Retinal pigment epithelial cell (primary cell): ENCODE measurements around the gene NT5C2.

Experiments used
- DNase-seq: peaks from one replicate; pipeline ENCODE4 v3.0.0-alpha.2; 2010; ENCODE audit warnings: low read depth
- H3K4me3 ChIP-seq: 2 replicates; pipeline ENCODE4 v1.5.1; 2011; ENCODE audit warnings: mild to moderate bottlenecking, low read length, control low read depth, moderate library complexity
- TF ChIP-seq, protein P1 (sequence below): conservative IDR thresholded peaks from 2 replicates; pipeline ENCODE4 v1.5.1; 2011; ENCODE audit warnings: low read depth, low read length, control low read depth, inconsistent platforms

Gene NT5C2

DNA sequence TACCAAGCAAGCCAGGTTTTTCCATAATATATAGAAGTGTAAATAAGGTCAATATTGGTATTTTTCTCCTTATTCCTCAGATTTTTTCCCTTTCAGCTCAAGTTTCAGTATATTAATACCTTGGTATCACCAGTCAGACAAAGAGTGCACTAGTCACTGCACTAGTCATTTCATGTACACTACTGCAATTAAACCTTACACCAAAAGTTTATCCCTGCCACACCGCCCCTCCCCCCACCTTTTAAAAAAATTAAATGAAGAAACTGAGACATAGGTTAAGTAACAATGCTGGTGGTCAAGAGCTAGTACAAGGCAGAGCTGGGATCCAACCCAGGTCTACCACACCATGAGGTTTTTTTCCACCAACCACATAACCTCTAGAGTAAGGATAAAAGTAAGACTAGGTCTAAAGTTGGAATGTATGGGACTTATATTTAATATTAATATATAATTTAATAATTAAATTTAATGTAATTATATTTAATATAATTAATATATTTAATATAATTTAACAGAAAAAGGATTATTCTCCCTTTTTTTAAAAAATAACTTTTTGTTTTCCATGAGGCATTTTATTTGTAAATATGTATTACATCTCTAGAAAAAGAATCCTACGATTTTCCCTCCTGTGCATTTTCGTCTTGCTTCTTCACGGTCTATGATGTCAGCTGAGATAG is 68.5 kb downstream of the NT5C2 start:
- no peak overlapping the region for H3K4me3 ChIP-seq
- TF ChIP-seq, protein P1, sequence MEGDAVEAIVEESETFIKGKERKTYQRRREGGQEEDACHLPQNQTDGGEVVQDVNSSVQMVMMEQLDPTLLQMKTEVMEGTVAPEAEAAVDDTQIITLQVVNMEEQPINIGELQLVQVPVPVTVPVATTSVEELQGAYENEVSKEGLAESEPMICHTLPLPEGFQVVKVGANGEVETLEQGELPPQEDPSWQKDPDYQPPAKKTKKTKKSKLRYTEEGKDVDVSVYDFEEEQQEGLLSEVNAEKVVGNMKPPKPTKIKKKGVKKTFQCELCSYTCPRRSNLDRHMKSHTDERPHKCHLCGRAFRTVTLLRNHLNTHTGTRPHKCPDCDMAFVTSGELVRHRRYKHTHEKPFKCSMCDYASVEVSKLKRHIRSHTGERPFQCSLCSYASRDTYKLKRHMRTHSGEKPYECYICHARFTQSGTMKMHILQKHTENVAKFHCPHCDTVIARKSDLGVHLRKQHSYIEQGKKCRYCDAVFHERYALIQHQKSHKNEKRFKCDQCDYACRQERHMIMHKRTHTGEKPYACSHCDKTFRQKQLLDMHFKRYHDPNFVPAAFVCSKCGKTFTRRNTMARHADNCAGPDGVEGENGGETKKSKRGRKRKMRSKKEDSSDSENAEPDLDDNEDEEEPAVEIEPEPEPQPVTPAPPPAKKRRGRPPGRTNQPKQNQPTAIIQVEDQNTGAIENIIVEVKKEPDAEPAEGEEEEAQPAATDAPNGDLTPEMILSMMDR = no peak
- DNase-seq = no peak

DNA sequence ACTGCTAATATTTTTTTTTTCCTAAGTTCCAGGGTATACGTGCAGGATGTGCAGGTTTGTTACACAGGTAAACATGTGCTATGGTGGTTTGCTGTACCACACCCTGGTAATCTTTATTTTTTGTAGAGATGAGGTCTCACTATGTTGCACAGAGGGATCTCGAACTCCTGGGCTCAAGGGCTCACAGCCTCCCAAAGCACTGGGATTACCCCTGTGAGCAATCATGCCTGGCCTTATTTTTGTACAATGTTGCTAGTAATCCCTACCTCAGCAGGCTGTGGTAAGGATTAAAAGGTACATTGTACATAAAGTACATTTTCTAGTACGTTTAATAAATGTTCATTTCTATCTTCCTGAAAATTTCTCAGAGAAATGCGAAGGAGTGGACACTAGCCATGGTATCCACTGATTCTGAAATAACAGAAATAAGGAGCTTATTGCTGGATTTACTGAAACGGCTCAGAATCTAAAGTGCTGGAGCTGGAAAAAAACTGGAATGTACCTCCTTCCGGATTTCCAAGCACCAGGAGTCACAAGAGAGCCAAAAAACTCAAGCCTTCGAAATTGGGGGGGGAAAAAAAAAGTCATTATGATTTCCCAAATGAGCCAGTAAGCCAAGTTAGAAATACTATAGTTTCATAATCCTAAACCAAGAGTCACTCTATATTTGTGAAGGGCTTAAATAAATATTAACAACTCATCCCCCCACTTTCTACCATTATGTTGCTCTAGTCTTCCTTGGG is 69.6 kb downstream of the NT5C2 start:
- H3K4me3 ChIP-seq = no peak overlapping the region
- TF ChIP-seq, protein P1 = no peak
- peak; percentile 47 for DNase-seq

DNA sequence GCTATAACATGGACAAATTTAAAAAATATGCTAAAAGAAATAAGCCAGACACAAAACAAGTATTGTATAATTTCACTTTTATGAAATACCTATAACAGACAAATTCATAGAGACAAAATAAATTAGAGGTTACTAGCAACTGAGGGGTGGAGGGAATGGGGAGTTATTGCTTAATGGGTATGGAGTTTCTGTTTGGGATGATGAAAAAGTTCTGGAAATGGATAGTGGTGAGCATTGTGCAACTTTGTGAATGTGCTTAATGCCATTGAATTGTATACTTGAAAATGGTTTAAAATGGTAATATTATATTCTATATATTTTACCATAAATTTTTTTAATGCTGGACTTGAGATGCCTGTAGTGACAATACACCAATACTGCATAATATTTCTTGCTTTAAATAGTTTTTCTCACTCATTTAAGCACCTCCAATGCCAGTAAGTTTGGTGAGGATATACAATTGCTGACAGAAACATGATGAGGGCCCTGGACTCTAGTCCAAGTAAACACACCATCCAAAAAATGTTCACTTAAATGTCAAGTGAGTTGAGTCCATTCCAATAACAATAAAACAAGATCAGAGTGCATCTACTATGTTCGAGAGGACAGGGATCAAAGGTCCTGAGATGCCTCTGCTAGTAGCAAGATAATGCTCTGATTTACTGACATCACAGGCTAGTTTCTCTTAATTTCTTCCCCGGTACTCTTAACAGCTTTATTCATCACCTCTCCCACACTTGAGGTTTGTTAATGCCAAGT is 71.9 kb downstream of the NT5C2 start:
- TF ChIP-seq, protein P1 = no peak
- DNase-seq = no peak

DNA sequence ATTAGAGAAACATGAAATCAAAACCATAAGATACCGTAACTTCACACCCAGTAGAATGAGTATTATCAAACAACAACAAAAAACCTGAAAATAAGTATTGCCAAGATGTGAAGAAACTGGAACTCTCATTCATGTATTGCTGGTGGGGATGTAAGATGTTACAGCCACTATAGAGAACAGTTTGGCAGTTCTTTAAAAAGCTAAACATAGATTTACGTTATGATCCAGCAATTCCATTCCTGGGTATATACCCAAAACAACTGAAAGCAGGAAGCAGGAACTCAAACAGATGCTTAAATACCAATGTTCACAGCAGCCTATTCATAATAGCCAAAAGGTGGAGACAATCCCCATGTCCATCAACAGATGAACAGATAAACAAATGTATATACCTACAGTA is 72.5 kb downstream of the NT5C2 start:
- TF ChIP-seq, protein P1 = no peak
- DNase-seq = no peak

More for the DNA sequence above, 71.9 kb downstream of the NT5C2 start:
- no peak overlapping the region for H3K4me3 ChIP-seq

DNA sequence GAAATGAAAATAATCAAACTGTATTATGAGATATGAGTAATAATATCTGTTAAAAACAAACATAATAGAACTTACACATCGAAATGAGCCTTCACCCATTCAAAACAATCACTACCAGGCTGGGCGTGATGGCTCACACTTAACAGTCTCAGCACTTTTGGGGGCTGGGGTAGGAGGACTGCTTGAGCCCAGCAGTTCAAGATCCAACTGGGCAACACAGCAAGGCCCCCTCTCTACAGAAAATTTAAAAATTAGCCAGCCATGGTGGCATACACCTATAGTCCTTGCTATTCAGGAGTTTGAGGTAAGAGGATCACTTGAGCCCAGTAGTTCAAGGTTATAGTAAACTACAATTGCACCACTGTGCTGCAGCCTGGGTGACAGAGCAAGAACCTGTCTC is 75.8 kb downstream of the NT5C2 start:
- TF ChIP-seq, protein P1 = no peak

More for the DNA sequence above, 72.5 kb downstream of the NT5C2 start:
- no peak overlapping the region for H3K4me3 ChIP-seq

DNA sequence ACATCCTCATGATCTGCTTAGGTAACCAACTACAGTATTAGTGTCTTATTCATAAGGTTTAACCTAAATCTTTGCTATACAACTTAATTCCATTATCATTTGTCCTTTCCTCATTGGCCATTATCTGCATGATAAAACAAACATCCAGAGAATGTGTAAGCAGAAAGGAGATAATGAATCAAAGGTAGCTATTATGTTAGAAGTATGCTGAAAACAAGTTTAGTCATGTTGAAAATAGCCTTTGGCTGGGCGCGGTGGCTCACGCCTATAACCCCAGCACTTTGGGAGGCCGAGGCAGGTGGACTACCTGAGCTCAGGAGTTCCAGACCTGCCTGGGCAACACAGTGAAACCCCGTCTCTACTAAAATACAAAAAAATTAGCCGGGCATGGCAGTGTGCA is 78.2 kb downstream of the NT5C2 start:
- H3K4me3 ChIP-seq = no peak overlapping the region
- DNase-seq = no peak
- TF ChIP-seq, protein P1 = no peak

More for the DNA sequence above, 75.8 kb downstream of the NT5C2 start:
- H3K4me3 ChIP-seq = no peak overlapping the region
- DNase-seq = no peak
